WI38 (cell line): Measurements from ENCODE around the gene PRIMA1.

Experiments
- H3K4me3 ChIP-seq: 2 replicates; pipeline ENCODE4 v1.5.1; 2011; ENCODE audit warnings: low read depth, mild to moderate bottlenecking, control low read depth, low read length
- TF ChIP-seq, protein P1 (sequence below): IDR thresholded peaks from 2 replicates; pipeline ENCODE4 v1.5.1; 2012; ENCODE audit warnings: low read depth, mild to moderate bottlenecking, control low read depth, low read length

Gene PRIMA1

DNA sequence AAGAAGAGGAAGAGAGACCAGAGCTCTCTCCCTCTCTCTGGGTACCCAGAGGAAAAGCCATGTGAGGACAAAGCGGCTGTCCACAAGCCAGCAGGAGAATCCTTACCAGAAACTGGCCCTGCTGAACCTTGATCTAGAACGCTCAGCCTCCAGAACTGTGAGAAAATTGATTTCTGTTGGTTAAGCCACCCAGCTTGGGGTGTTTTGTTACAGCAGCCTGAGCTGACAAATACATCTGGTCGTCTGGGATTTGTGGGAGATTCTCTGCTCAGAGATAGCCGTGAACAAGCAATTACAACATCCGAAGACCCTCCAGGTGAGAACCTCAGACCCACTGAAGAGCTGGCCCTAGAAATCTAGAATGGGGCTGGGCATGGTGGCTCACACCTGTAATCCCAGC is 6.5 kb upstream of the PRIMA1 start:
- TF ChIP-seq, protein P1, sequence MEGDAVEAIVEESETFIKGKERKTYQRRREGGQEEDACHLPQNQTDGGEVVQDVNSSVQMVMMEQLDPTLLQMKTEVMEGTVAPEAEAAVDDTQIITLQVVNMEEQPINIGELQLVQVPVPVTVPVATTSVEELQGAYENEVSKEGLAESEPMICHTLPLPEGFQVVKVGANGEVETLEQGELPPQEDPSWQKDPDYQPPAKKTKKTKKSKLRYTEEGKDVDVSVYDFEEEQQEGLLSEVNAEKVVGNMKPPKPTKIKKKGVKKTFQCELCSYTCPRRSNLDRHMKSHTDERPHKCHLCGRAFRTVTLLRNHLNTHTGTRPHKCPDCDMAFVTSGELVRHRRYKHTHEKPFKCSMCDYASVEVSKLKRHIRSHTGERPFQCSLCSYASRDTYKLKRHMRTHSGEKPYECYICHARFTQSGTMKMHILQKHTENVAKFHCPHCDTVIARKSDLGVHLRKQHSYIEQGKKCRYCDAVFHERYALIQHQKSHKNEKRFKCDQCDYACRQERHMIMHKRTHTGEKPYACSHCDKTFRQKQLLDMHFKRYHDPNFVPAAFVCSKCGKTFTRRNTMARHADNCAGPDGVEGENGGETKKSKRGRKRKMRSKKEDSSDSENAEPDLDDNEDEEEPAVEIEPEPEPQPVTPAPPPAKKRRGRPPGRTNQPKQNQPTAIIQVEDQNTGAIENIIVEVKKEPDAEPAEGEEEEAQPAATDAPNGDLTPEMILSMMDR: no peak
- no peak overlapping the region for H3K4me3 ChIP-seq

DNA sequence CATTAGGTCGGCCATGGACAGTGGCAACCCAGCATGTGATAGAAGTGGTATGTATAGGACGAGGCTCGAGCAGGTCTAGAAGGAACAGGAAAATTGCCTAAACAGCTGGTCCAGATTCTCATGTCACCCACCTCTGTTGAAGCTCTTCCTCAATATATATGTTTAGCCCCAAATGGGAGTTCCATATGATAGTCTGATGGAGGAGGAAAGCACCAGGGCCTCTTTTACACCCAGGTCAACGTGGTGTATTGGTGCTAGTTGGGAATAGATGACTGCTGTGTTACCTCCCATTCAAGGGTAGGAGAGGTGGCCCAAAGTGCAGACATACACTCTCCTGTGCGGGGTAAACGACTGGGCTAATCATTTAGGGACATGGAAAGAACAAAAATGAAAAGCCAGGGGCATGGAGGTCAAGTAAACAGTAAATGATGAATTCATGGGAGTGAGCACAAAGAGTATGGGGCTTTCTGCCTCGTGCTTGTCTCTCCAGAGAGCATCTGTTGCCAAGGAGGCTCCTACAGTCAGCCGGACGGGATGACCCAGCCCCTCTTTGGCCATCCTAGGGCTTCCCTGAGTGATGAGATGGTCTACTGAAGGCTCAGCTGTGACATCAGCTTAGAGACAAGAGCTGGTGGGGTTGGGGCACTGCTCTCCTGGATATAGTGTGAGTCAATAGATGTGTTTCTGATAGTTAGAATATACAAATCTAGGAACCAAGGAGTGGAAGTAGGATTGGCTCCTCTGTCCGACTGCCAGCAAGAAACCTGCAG is 5.5 kb upstream of the PRIMA1 start:
- TF ChIP-seq, protein P1: no peak
- H3K4me3 ChIP-seq: no peak overlapping the region

DNA sequence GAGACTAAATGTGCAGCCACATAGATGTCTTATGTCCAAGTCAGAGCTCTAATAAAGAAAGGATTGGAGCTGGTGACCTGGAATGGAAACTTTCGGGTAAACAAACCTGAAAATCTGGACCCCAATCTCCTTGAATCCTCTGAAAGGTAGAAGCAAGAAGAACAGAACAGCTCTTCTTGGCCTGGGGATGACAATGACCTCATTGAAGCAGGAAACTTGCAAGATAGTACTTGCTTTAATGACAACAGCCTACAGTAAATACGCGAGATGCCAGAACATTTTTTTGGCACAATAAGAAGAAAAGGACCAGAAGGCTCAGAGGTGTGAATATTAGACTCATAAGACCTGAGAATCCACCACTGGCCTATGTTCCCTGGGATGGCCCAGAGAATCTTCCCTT is 4.1 kb upstream of the PRIMA1 start:
- no peak overlapping the region for H3K4me3 ChIP-seq

DNA sequence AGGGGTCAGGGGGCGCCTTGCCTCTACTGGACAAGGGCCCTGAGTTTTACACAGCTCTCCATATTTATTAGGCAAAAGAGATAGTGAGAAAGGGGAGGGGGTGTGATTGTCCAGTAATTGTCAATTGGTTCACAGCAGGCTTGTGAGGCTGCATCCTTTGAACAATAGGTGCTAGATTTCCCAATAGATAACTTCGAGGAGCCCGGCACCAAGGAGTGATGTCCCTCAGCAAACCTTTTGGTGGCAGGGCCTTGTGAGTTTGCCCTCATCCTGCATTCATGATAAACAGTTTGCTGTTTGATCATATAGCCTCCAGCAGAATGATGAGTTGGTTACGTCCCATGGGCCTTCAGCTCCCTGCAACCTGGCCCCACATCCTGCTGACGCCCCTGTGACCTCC is 2.7 kb upstream of the PRIMA1 start:
- H3K4me3 ChIP-seq: no peak overlapping the region
- TF ChIP-seq, protein P1: no peak

More for the DNA sequence above, 4.1 kb upstream of the PRIMA1 start:
- TF ChIP-seq, protein P1: no peak

DNA sequence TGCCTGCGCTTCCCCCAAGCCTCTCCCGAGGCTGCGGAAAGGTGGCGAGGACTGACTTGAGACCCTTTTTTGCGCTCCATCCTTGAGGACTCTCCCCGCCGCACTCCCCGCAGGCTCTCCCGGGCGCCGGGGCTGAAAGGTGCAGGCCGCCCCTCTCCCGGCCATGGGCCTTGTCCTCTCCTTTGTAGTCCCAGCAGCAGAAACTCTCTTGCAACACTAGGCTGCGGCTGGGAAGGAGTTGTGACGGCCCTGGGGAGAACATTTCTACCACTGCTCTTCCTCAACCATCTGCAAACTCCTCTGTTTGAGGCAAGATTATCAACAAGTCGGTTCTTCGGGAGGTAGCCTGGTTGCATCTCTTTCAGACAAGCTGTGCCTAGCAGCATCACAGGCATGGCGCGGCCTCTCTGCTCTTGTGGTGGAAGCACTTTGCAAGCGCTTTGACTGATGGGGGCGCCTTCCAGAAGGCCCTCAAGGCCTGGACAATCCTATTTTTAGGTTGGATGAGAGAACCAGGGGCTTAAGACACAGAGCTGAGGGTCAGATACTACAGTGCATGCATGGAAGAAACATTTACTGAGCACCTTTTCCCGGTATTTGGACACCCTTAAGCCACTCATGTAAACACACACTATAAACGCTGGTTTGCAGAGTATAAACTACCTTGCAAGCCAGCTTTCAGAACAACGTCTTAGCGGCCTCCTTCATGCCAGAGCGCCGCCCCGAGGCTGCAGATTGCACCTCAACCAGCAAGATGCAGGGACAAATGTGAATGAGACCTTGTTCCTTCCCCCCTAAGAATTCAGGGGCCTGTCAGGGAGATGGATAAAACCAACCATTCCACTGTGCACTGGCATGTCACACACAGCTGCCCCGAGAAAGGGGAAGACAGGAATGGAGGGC is 1.2 kb upstream of the PRIMA1 start:
- H3K4me3 ChIP-seq: no peak overlapping the region
- TF ChIP-seq, protein P1: no peak

DNA sequence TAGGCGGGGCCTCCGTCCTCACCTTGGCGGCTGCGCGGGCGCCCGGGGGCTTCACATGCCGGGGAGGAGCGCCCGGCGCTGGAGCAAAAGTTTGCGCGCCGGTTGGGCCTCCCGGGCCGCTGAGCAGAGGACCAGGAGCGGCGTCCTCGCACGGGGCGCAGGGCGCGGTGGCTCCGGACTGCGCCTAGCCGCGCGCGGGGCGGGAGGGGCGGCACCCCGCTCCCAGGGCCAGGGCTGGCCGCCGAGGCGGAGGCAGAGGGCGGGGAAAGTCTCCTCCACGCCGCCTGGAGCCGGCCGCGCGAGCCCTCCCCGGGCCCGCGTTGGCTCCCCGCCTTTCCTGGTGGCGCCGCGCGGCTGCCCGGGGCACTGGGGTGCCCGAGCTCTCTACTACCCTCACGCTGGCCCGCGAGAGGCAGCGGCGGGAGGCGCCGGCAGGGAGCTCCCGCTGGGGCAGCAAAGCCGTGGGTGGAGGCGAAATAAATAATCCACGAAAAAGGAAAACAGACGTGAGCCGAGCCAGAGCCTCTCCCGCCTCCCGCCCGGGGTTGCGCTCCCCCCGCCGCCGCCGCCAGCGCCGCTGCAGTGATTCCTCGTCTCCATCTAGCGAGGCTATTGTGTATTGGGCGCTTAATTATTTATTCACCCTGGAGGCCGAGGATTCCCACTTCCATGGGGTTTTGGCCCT is 400 bp upstream of the PRIMA1 start:
- no peak overlapping the region for H3K4me3 ChIP-seq

More for the DNA sequence above, 400 bp upstream of the PRIMA1 start:
- TF ChIP-seq, protein P1: no peak
